ENCODE results near the gene NUP188. TPM values are rescaled to one million over a fixed set of nuclear protein-coding genes. Genes with fewer than 3 reads are reported as not detected.

The NUP188 gene
- total and polyA plus RNA-seq, 2 of the 13 experiments (the other 11 are each of a cell fraction or from before 2014, with no cell fraction given), result 28.0 to 38.5 TPM

GRCh38 chr9:128919402-128920089 is 28.0 kb upstream of the NUP188 start (continued):
- TF ChIP-seq SP2 (CRISPR knock-in tag; IDR thresholded peaks at IDR 0.05), result no peak
- no peak for TF ChIP-seq ZFP1 (CRISPR knock-in tag; IDR thresholded peaks at IDR 0.05)
- no peak for TF ChIP-seq AHDC1 (CRISPR knock-in tag; IDR thresholded peaks at IDR 0.05; ENCODE audit: borderline replicate concordance)
- no peak for TF ChIP-seq ZNF720 (CRISPR knock-in tag; IDR thresholded peaks at IDR 0.05)
- peak; percentile 87 for TF ChIP-seq ZNF121 (CRISPR knock-in tag; IDR thresholded peaks at IDR 0.05)
- TF ChIP-seq SALL1 (CRISPR knock-in tag; IDR thresholded peaks at IDR 0.05), result 0 out of 2 replicates have a peak, but pooled peaks have one; percentile 23
- TF ChIP-seq ZNF143 (CRISPR knock-in tag; IDR thresholded peaks at IDR 0.05), result no peak
- TF ChIP-seq RAD51 (IDR thresholded peaks at IDR 0.05; ENCODE audit: borderline replicate concordance), result no peak
- TF ChIP-seq RFX1 (IDR thresholded peaks at IDR 0.05), result no peak
- no peak for TF ChIP-seq HBP1 (CRISPR knock-in tag; IDR thresholded peaks at IDR 0.05; ENCODE audit: low read depth)
- TF ChIP-seq GATAD2A (CRISPR knock-in tag; IDR thresholded peaks at IDR 0.05), result peak; percentile 64; the same call in 1 of the 2 replicates
- TF ChIP-seq XBP1 (CRISPR knock-in tag; IDR thresholded peaks at IDR 0.05), result no peak
- TF ChIP-seq CCAR2 (optimal IDR thresholded peaks at IDR 0.05; ENCODE audit: low read depth, low read length), result no peak
- TF ChIP-seq BHLHE40 (IDR thresholded peaks at IDR 0.05; ENCODE audit: low read length), result no peak
- no peak; the same call in 1 of the 2 replicates for TF ChIP-seq PHF8 (CRISPR knock-in tag; IDR thresholded peaks at IDR 0.05)
- TF ChIP-seq CBFB (CRISPR knock-in tag; IDR thresholded peaks at IDR 0.05), result no peak
- peak; percentile 58; the same call in 1 of the 2 replicates for TF ChIP-seq RXRB (CRISPR knock-in tag; IDR thresholded peaks at IDR 0.05; ENCODE audit: borderline replicate concordance)
- TF ChIP-seq ZNF570 (CRISPR knock-in tag; IDR thresholded peaks at IDR 0.05; ENCODE audit: borderline replicate concordance), result no peak
- peak; percentile 49; the same call in 1 of the 2 replicates for TF ChIP-seq MTA1 (CRISPR knock-in tag; IDR thresholded peaks at IDR 0.05; ENCODE audit: borderline replicate concordance)
- TF ChIP-seq HDAC1 (CRISPR knock-in tag; IDR thresholded peaks at IDR 0.05), result peak; percentile 56; the same call in 1 of the 2 replicates
- no peak for TF ChIP-seq ZNF362 (CRISPR knock-in tag; IDR thresholded peaks at IDR 0.05; ENCODE audit: borderline replicate concordance)

Measured in HepG2 (cell line).